Breast epithelium (tissue), 3 donors: ENCODE results near the gene ACADVL.

ENCODE experiments used
- CTCF ChIP-seq, 3 donors: fragments of 450-650 bp; IDR thresholded peaks; one replicate each; pipeline ENCODE4 v1.5.1; 2016 to 2017; ENCODE audit warnings: antibody characterized with exemption in 3 of 3, mild to moderate bottlenecking in 3 of 3, moderate library complexity in 3 of 3
- POLR2AphosphoS5 ChIP-seq, 3 donors: sonication (generic); formaldehyde crosslinking; IDR thresholded peaks; one replicate each; pipeline ENCODE4 v1.6.1; 2017; ENCODE audit warnings: antibody characterized with exemption in 3 of 3

GRCh38 chr17:7262192-7262934 lies 42.6 kb downstream of the ACADVL start, which contains the start of gene CLDN7:
- TF ChIP-seq CTCF (IDR thresholded peaks at IDR 0.05) (peak; percentile 16 to 28 (median 18)), POLR2AphosphoS5 (IDR thresholded peaks at IDR 0.05) (peak; percentile 78 to 93 (median 89))
